Immature natural killer cell (primary cell): Measurements from ENCODE around the gene PCDHA8. TPM values are rescaled to one million over a fixed set of nuclear protein-coding genes. Genes with fewer than 3 reads are reported as not detected.
"Not testable (repeated sequence)": the region's sequence is repeated elsewhere in the genome, so short reads cannot be mapped to it uniquely, and the experiment has no call there.

Experiments
- DNase-seq, 3 donors: peaks; one replicate each; pipeline ENCODE4 v3.0.0; 2022; ENCODE audit warnings: mixed read lengths in 1 of 3
- H3K27ac Mint-ChIP-seq, 6 donors: one replicate each; pipeline ENCODE4 v1.8.0; 2020; ENCODE audit warnings: mixed read lengths in 6 of 6, mild to moderate bottlenecking in 5 of 6, inconsistent platforms in 4 of 6, moderate library complexity in 3 of 6
- H3K27me3 Mint-ChIP-seq, 3 donors: one replicate each; pipeline ENCODE4 v1.8.0; 2020 to 2021; ENCODE audit warnings: low read depth in 3 of 3, mild to moderate bottlenecking in 3 of 3, mixed read lengths in 3 of 3, moderate library complexity in 3 of 3, inconsistent platforms in 1 of 3
- H3K36me3 Mint-ChIP-seq, 3 donors: one replicate each; pipeline ENCODE4 v1.8.0; 2020; ENCODE audit warnings: mixed read lengths in 3 of 3, inconsistent platforms in 2 of 3, mild to moderate bottlenecking in 2 of 3
- H3K4me1 Mint-ChIP-seq, 2 donors: one replicate each; pipeline ENCODE4 v1.8.0; 2020; ENCODE audit warnings: inconsistent platforms in 2 of 2, mild to moderate bottlenecking in 2 of 2, mixed read lengths in 2 of 2, moderate library complexity in 1 of 2
- H3K4me3 Mint-ChIP-seq, 5 donors: one replicate each; pipeline ENCODE4 v1.8.0; 2020; ENCODE audit warnings: mild to moderate bottlenecking in 5 of 5, mixed read lengths in 5 of 5, inconsistent platforms in 3 of 5, moderate library complexity in 3 of 5
- H3K9me3 Mint-ChIP-seq, 6 donors: one replicate each; pipeline ENCODE4 v1.8.0; 2020; ENCODE audit warnings: mild to moderate bottlenecking in 6 of 6, mixed read lengths in 6 of 6, inconsistent platforms in 4 of 6, moderate library complexity in 3 of 6
- polyA plus RNA-seq, 3 donors: library from polyadenylated mRNA; unstranded; fragments of 300-500 nt; fragmentation: Illumina TruSeq; gene quantifications; one replicate each; pipeline ENCODE4 v1.2.3, GENCODE V29; 2021

PCDHA8 gene
- polyA plus RNA-seq, 3 donors from 2014 or later = not detected

- Mint-ChIP-seq H3K9me3 (peaks cover 6 to 42% (median 24%) of the 10 kb centered on the region in 6 donors), H3K4me3 (no peak overlapping the region), H3K27ac (no peak overlapping the region), H3K36me3 (peaks cover 0 to 5% (median 4%) of the 10 kb centered on the region in 3 donors), H3K4me1 (no peaks in the 10 kb centered on the region), H3K27me3 (peaks cover 6 to 14% (median 9%) of the 10 kb centered on the region in 3 donors)
- DNase-seq = no peak
These were observed 29.5 kb downstream of the PCDHA8 start for GRCh38 chr5:140870221-140871201.

DNA sequence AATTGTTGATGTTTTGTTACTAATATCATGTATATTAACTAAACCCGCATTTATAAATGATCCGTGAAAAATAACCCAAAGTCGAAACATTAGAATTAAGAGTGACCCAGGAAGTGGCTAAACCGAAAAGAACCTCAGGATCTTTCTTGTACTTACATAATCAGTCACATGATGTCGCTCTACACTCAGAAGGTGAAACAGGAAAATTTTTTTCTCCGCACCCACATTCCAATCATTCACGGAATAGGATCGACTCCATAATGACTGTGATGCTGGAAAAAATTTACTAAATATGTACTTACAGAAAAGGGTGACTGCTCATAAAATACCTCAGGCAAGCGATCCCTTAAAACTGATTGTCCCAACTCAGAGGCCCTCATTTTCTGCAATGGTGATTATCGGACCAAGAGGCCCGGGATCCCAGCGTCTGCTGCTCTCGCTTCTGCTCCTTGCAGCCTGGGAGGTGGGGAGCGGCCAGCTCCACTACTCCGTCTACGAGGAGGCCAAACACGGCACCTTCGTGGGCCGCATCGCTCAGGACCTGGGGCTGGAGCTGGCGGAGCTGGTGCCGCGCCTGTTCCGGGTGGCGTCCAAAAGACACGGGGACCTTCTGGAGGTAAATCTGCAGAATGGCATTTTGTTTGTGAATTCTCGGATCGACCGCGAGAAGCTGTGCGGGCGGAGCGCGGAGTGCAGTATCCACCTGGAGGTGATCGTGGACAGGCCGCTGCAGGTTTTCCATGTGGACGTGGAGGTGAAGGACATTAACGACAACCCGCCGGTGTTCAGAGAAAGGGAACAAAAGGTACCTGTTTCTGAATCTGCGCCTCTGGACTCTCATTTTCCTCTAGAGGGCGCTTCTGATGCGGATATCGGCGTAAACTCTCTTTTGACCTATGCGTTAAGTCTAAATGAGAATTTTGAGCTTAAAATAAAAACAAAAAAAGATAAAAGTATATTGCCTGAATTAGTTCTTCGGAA is 34.4 kb downstream of the PCDHA8 start, which contains the start of gene PCDHA12:
PCDHA12 (plus strand) TSS at position 224 of the 981 bp plus-strand sequence; CDS start at position 389, 165 bp downstream.
- Mint-ChIP-seq H3K4me1 (no peaks in the 10 kb centered on the region), H3K27me3 (peaks cover 6 to 19% (median 18%) of the 10 kb centered on the region in 3 donors), H3K36me3 (peaks cover 0 to 5% (median 0%) of the 10 kb centered on the region in 3 donors), H3K9me3 (peaks cover 7 to 61% (median 21%) of the 10 kb centered on the region in 6 donors), H3K4me3 (no peak within 1 kb of the TSS), H3K27ac (no peak within 1 kb of the TSS)
- DNase-seq = no peak

DNA sequence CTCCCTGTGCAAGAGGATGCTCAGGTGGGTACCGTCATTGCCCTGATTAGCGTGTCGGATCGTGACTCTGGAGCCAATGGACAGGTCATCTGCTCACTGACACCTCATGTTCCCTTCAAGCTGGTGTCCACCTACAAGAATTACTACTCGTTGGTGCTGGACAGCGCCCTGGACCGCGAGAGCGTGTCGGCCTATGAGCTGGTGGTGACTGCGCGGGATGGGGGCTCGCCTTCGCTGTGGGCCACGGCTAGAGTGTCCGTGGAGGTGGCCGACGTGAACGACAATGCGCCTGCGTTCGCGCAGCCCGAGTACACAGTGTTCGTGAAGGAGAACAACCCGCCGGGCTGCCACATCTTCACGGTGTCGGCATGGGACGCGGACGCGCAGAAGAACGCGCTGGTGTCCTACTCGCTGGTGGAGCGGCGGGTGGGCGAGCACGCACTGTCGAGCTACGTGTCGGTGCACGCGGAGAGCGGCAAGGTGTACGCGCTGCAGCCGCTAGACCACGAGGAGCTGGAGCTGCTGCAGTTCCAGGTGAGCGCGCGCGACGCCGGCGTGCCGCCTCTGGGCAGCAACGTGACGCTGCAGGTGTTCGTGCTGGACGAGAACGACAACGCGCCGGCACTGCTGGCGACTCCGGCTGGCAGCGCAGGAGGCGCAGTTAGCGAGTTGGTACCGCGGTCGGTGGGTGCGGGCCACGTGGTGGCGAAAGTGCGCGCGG is 35.7 kb downstream of the PCDHA8 start:
- H3K9me3 Mint-ChIP-seq = peaks cover 9 to 70% (median 23%) of the 10 kb centered on the region in 6 donors
- H3K27ac Mint-ChIP-seq, H3K4me3 Mint-ChIP-seq, DNase-seq, H3K4me1 Mint-ChIP-seq: not testable (repeated sequence)
- peaks cover 6 to 29% (median 18%) of the 10 kb centered on the region in 3 donors for H3K27me3 Mint-ChIP-seq
- peaks cover 0 to 10% (median 3%) of the 10 kb centered on the region in 3 donors for H3K36me3 Mint-ChIP-seq

GRCh38 chr5:140877262-140877581 is 36.2 kb downstream of the PCDHA8 start:
- H3K36me3 Mint-ChIP-seq = peaks cover 0 to 11% (median 0%) of the 10 kb centered on the region in 3 donors
- no peak overlapping the region for H3K4me3 Mint-ChIP-seq
- no peaks in the 10 kb centered on the region for H3K4me1 Mint-ChIP-seq
- H3K27me3 Mint-ChIP-seq = peaks cover 6 to 33% (median 18%) of the 10 kb centered on the region in 3 donors
- H3K27ac Mint-ChIP-seq = no peak overlapping the region
- no peak for DNase-seq
- H3K9me3 Mint-ChIP-seq = peaks cover 6 to 71% (median 23%) of the 10 kb centered on the region in 6 donors

- H3K36me3 Mint-ChIP-seq = peaks cover 0 to 11% (median 0%) of the 10 kb centered on the region in 3 donors
- peak within 1 kb of the TSS in 1 of 5 donors; percentile 13 for H3K4me3 Mint-ChIP-seq
- H3K4me1 Mint-ChIP-seq = no peaks in the 10 kb centered on the region
- H3K27ac Mint-ChIP-seq = no peak within 1 kb of the TSS
- H3K9me3 Mint-ChIP-seq = peaks cover 6 to 65% (median 17%) of the 10 kb centered on the region in 6 donors
- H3K27me3 Mint-ChIP-seq = peaks cover 2 to 17% (median 10%) of the 10 kb centered on the region in 3 donors
- DNase-seq = no peak
These were observed 41.1 kb downstream of the PCDHA8 start, which contains the start of gene PCDHA13 for GRCh38 chr5:140881889-140882590. Gene PCDHA13 (plus strand): TSS chr5:140882124. CDS start chr5:140882269, 145 bp downstream.

DNA sequence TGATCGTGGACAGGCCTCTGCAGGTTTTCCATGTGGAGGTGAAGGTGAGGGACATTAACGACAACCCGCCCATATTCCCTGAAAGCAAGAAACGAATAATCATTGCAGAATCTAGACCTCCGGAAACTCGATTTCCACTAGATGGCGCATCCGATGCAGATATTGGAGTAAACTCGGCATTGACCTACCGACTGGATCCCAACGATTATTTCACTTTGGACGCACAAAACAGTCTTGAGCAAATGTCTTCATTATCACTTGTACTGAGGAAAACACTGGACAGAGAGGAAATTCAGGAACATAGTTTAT is 41.6 kb downstream of the PCDHA8 start:
- H3K4me1 Mint-ChIP-seq = no peaks in the 10 kb centered on the region
- peaks cover 8 to 67% (median 19%) of the 10 kb centered on the region in 6 donors for H3K9me3 Mint-ChIP-seq
- no peak for DNase-seq
- no peak overlapping the region for H3K27ac Mint-ChIP-seq
- peaks cover 0 to 11% (median 0%) of the 10 kb centered on the region in 3 donors for H3K36me3 Mint-ChIP-seq
- peaks cover 2 to 17% (median 10%) of the 10 kb centered on the region in 3 donors for H3K27me3 Mint-ChIP-seq
- no peak overlapping the region for H3K4me3 Mint-ChIP-seq

DNA sequence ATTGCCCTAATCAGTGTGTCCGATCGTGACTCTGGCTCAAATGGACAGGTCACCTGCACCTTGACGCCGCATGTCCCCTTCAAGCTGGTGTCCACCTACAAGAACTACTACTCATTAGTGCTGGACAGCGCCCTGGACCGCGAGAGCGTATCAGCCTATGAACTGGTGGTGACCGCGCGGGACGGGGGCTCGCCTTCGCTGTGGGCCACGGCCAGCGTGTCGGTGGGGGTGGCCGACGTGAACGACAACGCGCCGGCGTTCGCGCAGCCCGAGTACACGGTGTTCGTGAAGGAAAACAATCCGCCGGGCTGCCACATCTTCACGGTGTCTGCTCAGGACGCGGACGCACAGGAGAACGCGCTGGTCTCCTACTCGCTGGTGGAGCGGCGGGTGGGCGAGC is 42.4 kb downstream of the PCDHA8 start:
- no peaks in the 10 kb centered on the region for H3K4me1 Mint-ChIP-seq
- DNase-seq = no peak
- H3K9me3 Mint-ChIP-seq = peaks cover 8 to 61% (median 16%) of the 10 kb centered on the region in 6 donors
- H3K36me3 Mint-ChIP-seq = peaks cover 0 to 11% (median 0%) of the 10 kb centered on the region in 3 donors
- no peak overlapping the region for H3K27ac Mint-ChIP-seq
- H3K4me3 Mint-ChIP-seq = no peak overlapping the region
- H3K27me3 Mint-ChIP-seq = peaks cover 2 to 17% (median 8%) of the 10 kb centered on the region in 3 donors

DNA sequence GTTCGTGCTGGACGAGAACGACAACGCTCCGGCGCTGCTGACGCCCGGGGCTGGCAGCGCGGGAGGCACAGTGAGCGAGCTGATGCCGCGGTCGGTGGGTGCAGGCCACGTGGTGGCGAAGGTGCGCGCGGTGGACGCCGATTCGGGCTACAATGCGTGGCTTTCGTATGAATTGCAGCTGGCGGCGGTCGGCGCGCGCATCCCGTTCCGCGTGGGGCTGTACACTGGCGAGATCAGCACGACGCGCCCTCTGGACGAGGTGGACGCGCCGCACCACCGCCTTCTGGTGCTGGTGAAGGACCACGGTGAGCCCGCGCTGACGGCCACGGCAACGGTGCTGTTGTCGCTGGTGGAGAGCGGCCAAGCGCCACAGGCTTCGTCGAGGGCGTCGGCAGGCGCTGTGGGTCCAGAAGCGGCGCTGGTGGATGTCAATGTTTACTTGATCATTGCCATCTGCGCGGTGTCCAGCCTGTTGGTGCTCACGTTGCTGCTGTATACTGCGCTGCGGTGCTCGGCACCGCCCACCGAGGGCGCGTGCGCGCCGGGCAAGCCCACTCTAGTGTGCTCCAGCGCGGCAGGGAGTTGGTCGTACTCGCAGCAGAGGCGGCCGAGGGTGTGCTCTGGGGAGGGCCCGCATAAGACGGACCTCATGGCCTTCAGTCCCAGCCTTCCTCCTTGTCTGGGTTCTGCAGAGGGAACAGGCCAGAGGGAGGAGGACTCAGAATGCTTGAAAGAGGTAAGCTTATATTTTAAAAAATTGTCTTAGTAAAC is 43.1 kb downstream of the PCDHA8 start:
- H3K4me3 Mint-ChIP-seq = no peak overlapping the region
- no peak overlapping the region for H3K27ac Mint-ChIP-seq
- H3K9me3 Mint-ChIP-seq = peaks cover 5 to 54% (median 16%) of the 10 kb centered on the region in 6 donors
- peaks cover 2 to 17% (median 8%) of the 10 kb centered on the region in 3 donors for H3K27me3 Mint-ChIP-seq
- DNase-seq = no peak
- H3K4me1 Mint-ChIP-seq = no peaks in the 10 kb centered on the region
- H3K36me3 Mint-ChIP-seq = peaks cover 0 to 11% (median 0%) of the 10 kb centered on the region in 3 donors

Other genes starting within 250 kb of the PCDHA8 start
- 1 to 10 TPM; 3.6 to 5.7 (median 5.3) TPM for gene CD14, start 208.0 kb upstream of the PCDHA8 start, polyA plus RNA-seq
- gene TMCO6, start 201.7 kb upstream of the PCDHA8 start, polyA plus RNA-seq = 10 to 100 TPM in 1 of 3 donors, 1 to 10 TPM in 2; 7.6 to 11.0 (median 8.3) TPM
- gene NDUFA2, start 193.6 kb upstream of the PCDHA8 start, polyA plus RNA-seq = 100 to 1,000 TPM; 135 to 252 (median 163) TPM
- gene IK, start 193.4 kb upstream of the PCDHA8 start, polyA plus RNA-seq = 100 to 1,000 TPM; 117 to 178 (median 120) TPM
- 10 to 100 TPM; 11.0 to 20.2 (median 13.6) TPM for gene WDR55, start 176.3 kb upstream of the PCDHA8 start, polyA plus RNA-seq
- gene DND1, start 167.6 kb upstream of the PCDHA8 start, polyA plus RNA-seq = not detected
- gene HARS1, start 149.8 kb upstream of the PCDHA8 start, polyA plus RNA-seq = 10 to 100 TPM; 52.0 to 90.7 (median 79.5) TPM
- gene HARS2, start 149.7 kb upstream of the PCDHA8 start, polyA plus RNA-seq = 10 to 100 TPM; 13.2 to 37.7 (median 27.0) TPM
- gene ZMAT2, start 140.7 kb upstream of the PCDHA8 start, polyA plus RNA-seq = 10 to 100 TPM; 76.7 to 83.7 (median 78.3) TPM
- not detected for gene PCDHA1, start 55.0 kb upstream of the PCDHA8 start, polyA plus RNA-seq
- gene PCDHA2, start 46.3 kb upstream of the PCDHA8 start, polyA plus RNA-seq = not detected
- gene PCDHA3, start 40.1 kb upstream of the PCDHA8 start, polyA plus RNA-seq = not detected
- gene PCDHA4, start 34.1 kb upstream of the PCDHA8 start, polyA plus RNA-seq = not detected
- not detected for gene PCDHA5, start 19.6 kb upstream of the PCDHA8 start, polyA plus RNA-seq
- not detected for gene PCDHA6, start 13.2 kb upstream of the PCDHA8 start, polyA plus RNA-seq
- not detected for gene PCDHA7, start 6.9 kb upstream of the PCDHA8 start, polyA plus RNA-seq
- gene PCDHA9, start 7.2 kb downstream of the PCDHA8 start, polyA plus RNA-seq = not detected
- gene PCDHA10, start 14.7 kb downstream of the PCDHA8 start, polyA plus RNA-seq = not detected
- gene PCDHA11, start 27.8 kb downstream of the PCDHA8 start, polyA plus RNA-seq = not detected
- not detected for gene PCDHA12, start 34.1 kb downstream of the PCDHA8 start, polyA plus RNA-seq
- not detected for gene PCDHA13, start 40.9 kb downstream of the PCDHA8 start, polyA plus RNA-seq
- gene PCDHAC1, start 85.1 kb downstream of the PCDHA8 start, polyA plus RNA-seq = not detected
- not detected for gene PCDHAC2, start 125.3 kb downstream of the PCDHA8 start, polyA plus RNA-seq
- gene PCDHB1, start 210.2 kb downstream of the PCDHA8 start, polyA plus RNA-seq = not detected